HepG2 (cell line): ENCODE measurements around the gene MARCO. TPM values are rescaled to one million over a fixed set of nuclear protein-coding genes. Genes with fewer than 3 reads are reported as not detected.

ENCODE experiments used
- ATAC-seq: fragments of 200-7000 bp; cut with Tn5 transposase; 3 replicates; pipeline ENCODE4 v1.9.1; 2020; ENCODE audit warnings: mild to moderate bottlenecking, moderate library complexity
- BruUV-seq: library from RNA; stranded (reverse); fragments of 400-500 nt; replicated peaks from 2 replicates; lab custom pipeline; 2021; lab: Mats Ljungman, UMichigan
- CTCF ChIA-PET: fragments of 300-600 bp; formaldehyde crosslinking; extraction: SDS; loops from one replicate; lab custom pipeline; 2021; ENCODE audit warnings: low total read pairs, inconsistent platforms, low intra/inter-chr PET ratio; lab: Yijun Ruan, JAX
- POLR2A ChIA-PET: fragments of 350-600 bp; sonication (Branson Sonifier 250); formaldehyde crosslinking; loops from one replicate; lab custom pipeline; 2020; ENCODE audit warnings: antibody characterized with exemption, inconsistent platforms; lab: Yijun Ruan, JAX
- DNase-seq: peaks from one replicate; pipeline ENCODE4 v3.0.0-alpha.2; 2015; ENCODE audit warnings: low spot score
- FAIRE-seq: peaks from 3 replicates; lab custom pipeline; 2011; peaks lifted over from hg19 to GRCh38; lab: Jason Lieb, UNC
- H2AFZ ChIP-seq: one replicate; pipeline ENCODE4 v1.6.1; 2011; ENCODE audit warnings: low read length, inconsistent platforms
- H3K27ac ChIP-seq: fragments of 300-600 bp; 3 replicates; pipeline ENCODE4 v1.8.0; 2011; ENCODE audit warnings: mixed run types, mild to moderate bottlenecking, mixed read lengths, low read length, inconsistent platforms; ENCODE audit not compliant: insufficient read depth; ENCODE audit errors: extremely low read length
- H3K27me3 ChIP-seq, 2 experiments: fragments of 200-600 bp in 1 of 2; 2 replicates in 1 of 2; 3 replicates in 1 of 2; pipeline versions ENCODE4 v1.6.0 to v1.8.0; 2011; ENCODE audit warnings: low read length in 2 of 2, mild to moderate bottlenecking in 2 of 2, moderate library complexity in 2 of 2, inconsistent platforms in 1 of 2; ENCODE audit not compliant: insufficient read depth in 2 of 2, control insufficient read depth in 1 of 2
- H3K36me3 ChIP-seq, 2 experiments: fragments of 200-600 bp in 1 of 2; replicated peaks in 1 of 2; 2 replicates in 1 of 2; 3 replicates in 1 of 2; pipeline versions ENCODE4 v1.5.1 to v1.8.0; 2011; ENCODE audit warnings: low read length in 2 of 2, inconsistent platforms in 1 of 2; ENCODE audit not compliant: insufficient read depth in 2 of 2, control insufficient read depth in 1 of 2
- H3K4me1 ChIP-seq: 2 replicates; pipeline ENCODE4 v1.5.1; 2012; ENCODE audit warnings: low read length, inconsistent platforms; ENCODE audit not compliant: insufficient read depth
- H3K4me2 ChIP-seq: 2 replicates; pipeline ENCODE4 v1.6.0; 2011; ENCODE audit warnings: low read depth, low read length, inconsistent platforms
- H3K4me3 ChIP-seq, 3 experiments: fragments of 200-600 bp in 1 of 3; sonication (generic), shearing (Covaris generic) in 1 of 3; replicated peaks in 1 of 3; 2 replicates each; pipeline ENCODE4 v1.5.1; 2011 to 2016; ENCODE audit warnings: low read length in 3 of 3, inconsistent platforms in 2 of 3, low read depth in 2 of 3, mild to moderate bottlenecking in 2 of 3, control low read depth in 1 of 3, mixed read lengths in 1 of 3; ENCODE audit not compliant: insufficient read depth in 1 of 3
- H3K79me2 ChIP-seq: one replicate; pipeline ENCODE4 v1.6.1; 2011; ENCODE audit warnings: low read length, inconsistent platforms; ENCODE audit not compliant: insufficient read depth
- H3K9ac ChIP-seq: 2 replicates; pipeline ENCODE4 v1.6.0; 2011; ENCODE audit warnings: mild to moderate bottlenecking, low read depth, low read length, inconsistent platforms; ENCODE audit not compliant: insufficient read depth
- H3K9me3 ChIP-seq: 2 replicates; pipeline ENCODE4 v1.5.1; 2012; ENCODE audit warnings: mild to moderate bottlenecking, low read length
- H4K20me1 ChIP-seq: 2 replicates; pipeline ENCODE4 v1.6.0; 2011; ENCODE audit warnings: inconsistent platforms, mild to moderate bottlenecking, low read length, moderate library complexity; ENCODE audit not compliant: insufficient read depth
- GZF1 ChIP-seq: sonication (generic); formaldehyde crosslinking; IDR thresholded peaks from 2 replicates; pipeline ENCODE4 v1.5.1; 2020; ENCODE audit warnings: mild to moderate bottlenecking, missing genetic modification reagents
- MIER3 ChIP-seq: IDR thresholded peaks from 2 replicates; pipeline ENCODE4 v1.6.1; 2016; ENCODE audit warnings: missing compliant biosample characterization, borderline replicate concordance
- XBP1 ChIP-seq: sonication (generic); formaldehyde crosslinking; IDR thresholded peaks from 2 replicates; pipeline ENCODE4 v1.5.0; 2020; ENCODE audit warnings: missing genetic modification reagents
- ZBTB37 ChIP-seq: sonication (generic); formaldehyde crosslinking; IDR thresholded peaks from 2 replicates; pipeline ENCODE4 v1.4.0; 2020; ENCODE audit warnings: mild to moderate bottlenecking, missing genetic modification reagents
- ZFP62 ChIP-seq: sonication (generic); formaldehyde crosslinking; IDR thresholded peaks from 2 replicates; pipeline ENCODE4 v1.4.0; 2020; ENCODE audit warnings: missing genetic modification reagents
- ZNF17 ChIP-seq: sonication (generic); formaldehyde crosslinking; IDR thresholded peaks from 2 replicates; pipeline ENCODE4 v1.5.0; 2020; ENCODE audit warnings: mild to moderate bottlenecking, missing genetic modification reagents
- ZNF276 ChIP-seq: sonication (generic); formaldehyde crosslinking; IDR thresholded peaks from 2 replicates; pipeline ENCODE4 v1.4.0; 2020; ENCODE audit warnings: mild to moderate bottlenecking, low read depth, missing genetic modification reagents
- ZNF543 ChIP-seq: sonication (generic); formaldehyde crosslinking; IDR thresholded peaks from 2 replicates; pipeline ENCODE4 v1.4.0; 2020; ENCODE audit warnings: mild to moderate bottlenecking, missing genetic modification reagents
- ZNF615 ChIP-seq: sonication (generic); formaldehyde crosslinking; IDR thresholded peaks from 2 replicates; pipeline ENCODE4 v1.5.0; 2020; ENCODE audit warnings: mild to moderate bottlenecking, missing genetic modification reagents, borderline replicate concordance
- ZUFSP ChIP-seq: sonication (generic); formaldehyde crosslinking; IDR thresholded peaks from 2 replicates; pipeline ENCODE4 v1.9.0; 2021; ENCODE audit warnings: missing genetic modification reagents, mild to moderate bottlenecking, borderline replicate concordance
- WGBS: methylation state at CpG from one replicate; pipeline ENCODE4 v1.1.6; 2017; ENCODE audit warnings: low lambda C conversion rate; 5-methylcytosine and 5-hydroxymethylcytosine counted together
- in situ Hi-C: cut with HindIII; loops from 2 replicates; pipeline ENCODE4 v1.10.0; 2017; ENCODE audit warnings: low pct_unique_long_range_greater_than_20kb; ENCODE audit not compliant: extremely low pct_ligation_motif_present
- intact Hi-C: fragments of 100-400 bp; cut with micrococcal nuclease; formaldehyde crosslinking; loops from one replicate; pipeline ENCODE4 v1.10.0; 2022; ENCODE audit not compliant: unreplicated experiment
- polyA plus RNA-seq, 8 experiments: library from polyadenylated mRNA; depleted of rRNA in 3 of 8; stranded (reverse) in 7 of 8; unstranded in 1 of 8; fragments of >200 nt; fragmentation: Illumina TruSeq in 4 of 8; extraction: Trizol in 4 of 8; gene quantifications; 2 replicates each; pipeline versions ENCODE4 v1.2.1 to v1.2.3, GENCODE V29; 2011 to 2016; ENCODE audit warnings: low read depth in 4 of 8, missing spikeins in 1 of 8, mixed read lengths in 1 of 8; ENCODE audit not compliant: insufficient read depth in 1 of 8
- total RNA-seq, 5 experiments: library from RNA; depleted of rRNA; stranded (reverse); fragments of >200 nt; fragmentation: Illumina TruSeq; extraction: Trizol; gene quantifications; 2 replicates each; pipeline ENCODE4 v1.2.3, GENCODE V29; 2016; ENCODE audit warnings: low read depth in 1 of 5
- TF ChIP-seq, protein P1 (sequence below): sonication (generic); formaldehyde crosslinking; IDR thresholded peaks from 2 replicates; pipeline ENCODE4 v1.5.0; 2020; ENCODE audit warnings: mild to moderate bottlenecking, missing genetic modification reagents
- TF ChIP-seq, protein P2 (sequence below): sonication (generic); formaldehyde crosslinking; IDR thresholded peaks from 2 replicates; pipeline ENCODE4 v1.9.0; 2021; ENCODE audit warnings: missing genetic modification reagents, mild to moderate bottlenecking, borderline replicate concordance

Gene MARCO
- total and polyA plus RNA-seq, 2 of the 13 experiments (the other 11 are each of a cell fraction or from before 2014, with no cell fraction given): not detected

DNA sequence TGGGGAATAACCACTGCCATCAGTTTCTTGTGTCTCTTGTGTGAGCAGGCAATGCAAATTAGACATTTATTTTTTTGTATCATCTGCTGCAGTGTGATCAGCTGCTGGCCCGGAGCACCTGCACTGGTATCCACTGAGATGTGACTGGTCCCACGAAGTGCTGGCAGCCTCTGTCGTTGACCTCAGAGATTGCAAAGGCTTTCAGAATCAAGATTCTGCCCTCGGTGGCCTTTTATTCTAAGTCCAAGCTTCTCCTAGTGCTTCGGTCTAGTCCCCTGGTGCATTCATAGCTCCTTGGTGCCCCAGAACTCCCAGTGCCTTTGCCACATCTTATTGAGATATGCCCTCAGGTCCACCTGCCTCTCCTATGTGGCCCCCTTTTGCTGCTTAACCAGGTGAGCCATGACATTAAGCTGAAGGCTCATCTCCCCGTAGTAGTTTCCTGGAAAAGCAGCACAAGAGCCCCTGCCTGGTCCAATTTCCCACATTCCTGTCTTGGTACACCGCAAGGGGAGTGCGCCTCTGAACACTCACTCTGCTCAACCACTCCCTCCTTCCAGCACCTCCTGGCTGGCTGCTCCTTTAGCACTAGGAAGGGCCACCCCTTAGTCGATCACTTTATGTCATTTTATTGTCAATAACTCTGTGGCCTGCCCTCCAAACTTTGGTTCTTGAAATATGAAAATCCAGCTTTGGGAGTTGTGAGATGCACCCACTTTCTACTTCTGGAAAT, 27.1 kb upstream of the MARCO start (continued):
- TF ChIP-seq ZNF543 (CRISPR knock-in tag): no peak
- TF ChIP-seq MIER3 (CRISPR knock-in tag): no peak

DNA sequence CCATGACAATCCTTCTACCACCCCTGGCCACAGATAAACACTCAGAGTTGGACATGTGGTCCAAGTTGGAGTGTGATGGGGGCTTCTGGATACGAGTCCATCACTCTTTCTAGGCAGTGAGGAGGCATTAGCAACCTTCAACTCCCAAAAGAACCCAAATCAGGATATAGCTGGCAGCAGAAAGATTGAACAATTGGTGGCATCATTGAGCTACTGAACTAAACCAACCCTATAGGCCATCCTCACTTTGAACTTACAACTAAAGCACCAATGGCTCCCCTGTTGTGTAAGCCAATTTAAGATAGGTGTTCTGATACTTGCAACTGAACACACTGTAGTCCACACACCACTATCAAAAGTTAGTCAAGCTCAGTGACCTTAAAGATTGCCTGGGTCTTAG, 24.0 kb upstream of the MARCO start:
- H3K4me3 ChIP-seq: no peak overlapping the region
- ATAC-seq (no peak), FAIRE-seq (peak; percentile 23), DNase-seq (no peak)
- no peak overlapping the region for H3K9ac ChIP-seq
- no TSS peak for BruUV-seq
- no peaks in the 10 kb centered on the region for H3K79me2 ChIP-seq
- no peaks in the 10 kb centered on the region for H3K36me3 ChIP-seq
- H3K9me3 ChIP-seq: no peaks in the 10 kb centered on the region
- 0% methylated on average over 1 of the region's 1 CpG for WGBS
- H4K20me1 ChIP-seq: no peaks in the 10 kb centered on the region
- in situ Hi-C loops: no loop called here
- H3K4me2 ChIP-seq: no peak overlapping the region
- POLR2A ChIA-PET: no interaction called here
- H2AFZ ChIP-seq: no peak overlapping the region
- intact Hi-C loops: no loop called here
- peaks cover 0 to 2% of the 10 kb centered on the region in 2 experiments; a peak in 1 of 5 replicates for H3K27me3 ChIP-seq
- CTCF ChIA-PET: no interaction called here
- H3K4me1 ChIP-seq: no peaks in the 10 kb centered on the region
- H3K27ac ChIP-seq: no peak overlapping the region
- no peak for TF ChIP-seq ZFP62 (CRISPR knock-in tag)
- TF ChIP-seq XBP1: no peak
- no peak for TF ChIP-seq ZNF615 (CRISPR knock-in tag)
- TF ChIP-seq, protein P1, sequence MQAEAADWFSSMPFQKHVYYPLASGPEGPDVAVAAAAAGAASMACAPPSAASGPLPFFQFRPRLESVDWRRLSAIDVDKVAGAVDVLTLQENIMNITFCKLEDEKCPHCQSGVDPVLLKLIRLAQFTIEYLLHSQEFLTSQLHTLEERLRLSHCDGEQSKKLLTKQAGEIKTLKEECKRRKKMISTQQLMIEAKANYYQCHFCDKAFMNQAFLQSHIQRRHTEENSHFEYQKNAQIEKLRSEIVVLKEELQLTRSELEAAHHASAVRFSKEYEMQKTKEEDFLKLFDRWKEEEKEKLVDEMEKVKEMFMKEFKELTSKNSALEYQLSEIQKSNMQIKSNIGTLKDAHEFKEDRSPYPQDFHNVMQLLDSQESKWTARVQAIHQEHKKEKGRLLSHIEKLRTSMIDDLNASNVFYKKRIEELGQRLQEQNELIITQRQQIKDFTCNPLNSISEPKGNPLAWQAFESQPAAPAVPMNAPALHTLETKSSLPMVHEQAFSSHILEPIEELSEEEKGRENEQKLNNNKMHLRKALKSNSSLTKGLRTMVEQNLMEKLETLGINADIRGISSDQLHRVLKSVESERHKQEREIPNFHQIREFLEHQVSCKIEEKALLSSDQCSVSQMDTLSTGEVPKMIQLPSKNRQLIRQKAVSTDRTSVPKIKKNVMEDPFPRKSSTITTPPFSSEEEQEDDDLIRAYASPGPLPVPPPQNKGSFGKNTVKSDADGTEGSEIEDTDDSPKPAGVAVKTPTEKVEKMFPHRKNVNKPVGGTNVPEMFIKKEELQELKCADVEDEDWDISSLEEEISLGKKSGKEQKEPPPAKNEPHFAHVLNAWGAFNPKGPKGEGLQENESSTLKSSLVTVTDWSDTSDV (CRISPR knock-in tag): no peak
- TF ChIP-seq ZBTB37 (CRISPR knock-in tag): no peak
- TF ChIP-seq GZF1 (CRISPR knock-in tag): no peak
- no peak for TF ChIP-seq ZNF276 (CRISPR knock-in tag)
- TF ChIP-seq, protein P2, sequence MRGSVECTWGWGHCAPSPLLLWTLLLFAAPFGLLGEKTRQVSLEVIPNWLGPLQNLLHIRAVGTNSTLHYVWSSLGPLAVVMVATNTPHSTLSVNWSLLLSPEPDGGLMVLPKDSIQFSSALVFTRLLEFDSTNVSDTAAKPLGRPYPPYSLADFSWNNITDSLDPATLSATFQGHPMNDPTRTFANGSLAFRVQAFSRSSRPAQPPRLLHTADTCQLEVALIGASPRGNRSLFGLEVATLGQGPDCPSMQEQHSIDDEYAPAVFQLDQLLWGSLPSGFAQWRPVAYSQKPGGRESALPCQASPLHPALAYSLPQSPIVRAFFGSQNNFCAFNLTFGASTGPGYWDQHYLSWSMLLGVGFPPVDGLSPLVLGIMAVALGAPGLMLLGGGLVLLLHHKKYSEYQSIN (CRISPR knock-in tag): no peak
- TF ChIP-seq ZUFSP: no peak
- TF ChIP-seq ZNF17: no peak
